K562 (cell line): Measurements from ENCODE around the gene RHOC. TPM values are rescaled to one million over a fixed set of nuclear protein-coding genes. Genes with fewer than 3 reads are reported as not detected.

ENCODE experiments used
- BRD9 ChIP-seq: fragments of 450-650 bp; IDR thresholded peaks from 2 replicates; pipeline ENCODE4 v1.6.1; 2018; ENCODE audit warnings: low read depth; ENCODE audit not compliant: partially characterized antibody
- CBX3 ChIP-seq, 2 experiments: IDR thresholded peaks; 1 replicate in 1 of 2; 2 replicates in 1 of 2; pipeline ENCODE4 v1.6.1; 2012; ENCODE audit warnings: inconsistent platforms in 2 of 2, low read length in 2 of 2, borderline replicate concordance in 1 of 2, control low read depth in 1 of 2
- CEBPB ChIP-seq: fragments of 450-650 bp; IDR thresholded peaks from 2 replicates; pipeline ENCODE4 v1.6.1; 2016; ENCODE audit warnings: missing genetic modification characterization, missing compliant biosample characterization
- CGGBP1 ChIP-seq: fragments of 250-450 bp; sonication (Bioruptor Pico); IDR thresholded peaks from 2 replicates; pipeline ENCODE4 v1.9.0; 2021; ENCODE audit warnings: mild to moderate bottlenecking
- CHCHD3 ChIP-seq: fragments of 250-450 bp; sonication (Bioruptor Pico); IDR thresholded peaks from 2 replicates; pipeline ENCODE4 v2.1.2; 2022; ENCODE audit warnings: mild to moderate bottlenecking
- ELF1 ChIP-seq: fragments of 200-800 bp; sonication (Bioruptor generic); IDR thresholded peaks from 2 replicates; pipeline ENCODE4 v1.6.1; 2016; ENCODE audit warnings: missing genetic modification characterization, missing compliant biosample characterization
- FOXK1 ChIP-seq: sonication (generic); formaldehyde crosslinking; IDR thresholded peaks from 2 replicates; pipeline ENCODE4 v1.8.0; 2022; ENCODE audit warnings: missing genetic modification reagents, mild to moderate bottlenecking, borderline replicate concordance
- FOXP1 ChIP-seq: sonication (generic); formaldehyde crosslinking; IDR thresholded peaks from 2 replicates; pipeline ENCODE4 v1.8.0; 2022; ENCODE audit warnings: mild to moderate bottlenecking, missing genetic modification reagents
- GTF2A2 ChIP-seq: IDR thresholded peaks from 2 replicates; pipeline ENCODE4 v1.6.1; 2016; ENCODE audit warnings: mild to moderate bottlenecking, missing genetic modification characterization, missing compliant biosample characterization
- HDAC1 ChIP-seq, 2 experiments: fragments of 450-650 bp; IDR thresholded peaks; 2 replicates each; pipeline ENCODE4 v1.6.1; 2016 to 2017; ENCODE audit warnings: inconsistent platforms in 1 of 2, mild to moderate bottlenecking in 1 of 2, moderate library complexity in 1 of 2
- HDAC8 ChIP-seq: fragments of 450-650 bp; IDR thresholded peaks from 2 replicates; pipeline ENCODE4 v1.6.1; 2016; ENCODE audit warnings: mild to moderate bottlenecking, missing genetic modification characterization, moderate library complexity, missing compliant biosample characterization
- MIER1 ChIP-seq: fragments of 450-650 bp; IDR thresholded peaks from 2 replicates; pipeline ENCODE4 v1.6.1; 2016; ENCODE audit warnings: antibody characterized with exemption, mild to moderate bottlenecking, low read depth
- MNT ChIP-seq, 2 experiments: fragments of 450-650 bp; conservative IDR thresholded peaks; 2 replicates each; pipeline ENCODE4 v1.6.1; 2017; ENCODE audit warnings: mild to moderate bottlenecking in 2 of 2, moderate library complexity in 2 of 2
- RBM34 ChIP-seq: fragments of 200-400 bp; formaldehyde crosslinking; IDR thresholded peaks from 2 replicates; pipeline ENCODE4 v1.6.1; 2018; ENCODE audit warnings: low read length, borderline replicate concordance; ENCODE audit not compliant: insufficient read depth
- RFX7 ChIP-seq: fragments of 250-450 bp; sonication (Bioruptor Pico); IDR thresholded peaks from 2 replicates; pipeline ENCODE4 v1.5.1; 2021; ENCODE audit warnings: mild to moderate bottlenecking
- SPI1 ChIP-seq: IDR thresholded peaks from 2 replicates; pipeline ENCODE4 v1.6.1; 2011; ENCODE audit warnings: low read depth, low read length, control low read depth, borderline replicate concordance
- ZNF197 ChIP-seq: fragments of 200-800 bp; sonication (Bioruptor generic); IDR thresholded peaks from 2 replicates; pipeline ENCODE4 v1.6.1; 2016; ENCODE audit warnings: low read depth, missing genetic modification characterization, missing compliant biosample characterization
- ZNF324 ChIP-seq: fragments of 250-450 bp; sonication (Bioruptor Pico); IDR thresholded peaks from 2 replicates; pipeline ENCODE4 v1.4.0; 2020; ENCODE audit warnings: mild to moderate bottlenecking
- ZNF436 ChIP-seq: fragments of 250-450, 450-650 bp; sonication (Bioruptor Pico); formaldehyde crosslinking; IDR thresholded peaks from 2 replicates; pipeline ENCODE4 v1.7.0; 2020; ENCODE audit warnings: mild to moderate bottlenecking
- ZNF512 ChIP-seq: IDR thresholded peaks from 2 replicates; pipeline ENCODE4 v1.6.1; 2016; ENCODE audit warnings: missing genetic modification characterization, missing compliant biosample characterization
- ZNF586 ChIP-seq: fragments of 450-650 bp; formaldehyde crosslinking; conservative IDR thresholded peaks from 2 replicates; pipeline ENCODE4 v1.4.0; 2020; ENCODE audit warnings: mild to moderate bottlenecking, moderate library complexity
- polyA plus RNA-seq, 8 experiments: library from polyadenylated mRNA; depleted of rRNA in 4 of 8; stranded (reverse) in 5 of 8; unstranded in 3 of 8; fragments of >200 nt; fragmentation: Nextera tagmentation in 2 of 8; fragmentation: Illumina TruSeq in 1 of 8; extraction: Ambion mirVana in 2 of 8; extraction: Trizol in 1 of 8; gene quantifications; 2 replicates each; pipeline versions ENCODE4 v1.2.1 to v1.2.3, GENCODE V29; 2011 to 2014; ENCODE audit warnings: inconsistent platforms in 1 of 8, missing spikeins in 1 of 8
- total RNA-seq, 7 experiments: library from RNA; depleted of rRNA in 6 of 7; stranded (reverse); fragments of >200 nt in 6 of 7; fragmentation: Illumina TruSeq in 2 of 7; extraction: Trizol in 2 of 7; gene quantifications; 2 replicates each; pipeline versions ENCODE4 v1.2.1 to v1.2.3, GENCODE V29; 2011 to 2021; ENCODE audit warnings: low replicate concordance in 1 of 7
- TF ChIP-seq, protein P1 (sequence below), 2 experiments: IDR thresholded peaks; 2 replicates each; pipeline ENCODE4 v1.6.1; 2012; ENCODE audit warnings: improper control_type of control experiment in 2 of 2, low read depth in 2 of 2, low read length in 2 of 2, borderline replicate concordance in 1 of 2
- TF ChIP-seq, protein P2 (sequence below): fragments of 250-450 bp; sonication (Bioruptor Pico); IDR thresholded peaks from 2 replicates; pipeline ENCODE4 v1.8.0; 2021; ENCODE audit warnings: moderate library complexity, mild to moderate bottlenecking, inconsistent platforms

The RHOC gene
- total and polyA plus RNA-seq, 9 of the 15 experiments (the other 6 are each of a cell fraction or from before 2014, with no cell fraction given): 35.2 to 364 (median 204) TPM

DNA sequence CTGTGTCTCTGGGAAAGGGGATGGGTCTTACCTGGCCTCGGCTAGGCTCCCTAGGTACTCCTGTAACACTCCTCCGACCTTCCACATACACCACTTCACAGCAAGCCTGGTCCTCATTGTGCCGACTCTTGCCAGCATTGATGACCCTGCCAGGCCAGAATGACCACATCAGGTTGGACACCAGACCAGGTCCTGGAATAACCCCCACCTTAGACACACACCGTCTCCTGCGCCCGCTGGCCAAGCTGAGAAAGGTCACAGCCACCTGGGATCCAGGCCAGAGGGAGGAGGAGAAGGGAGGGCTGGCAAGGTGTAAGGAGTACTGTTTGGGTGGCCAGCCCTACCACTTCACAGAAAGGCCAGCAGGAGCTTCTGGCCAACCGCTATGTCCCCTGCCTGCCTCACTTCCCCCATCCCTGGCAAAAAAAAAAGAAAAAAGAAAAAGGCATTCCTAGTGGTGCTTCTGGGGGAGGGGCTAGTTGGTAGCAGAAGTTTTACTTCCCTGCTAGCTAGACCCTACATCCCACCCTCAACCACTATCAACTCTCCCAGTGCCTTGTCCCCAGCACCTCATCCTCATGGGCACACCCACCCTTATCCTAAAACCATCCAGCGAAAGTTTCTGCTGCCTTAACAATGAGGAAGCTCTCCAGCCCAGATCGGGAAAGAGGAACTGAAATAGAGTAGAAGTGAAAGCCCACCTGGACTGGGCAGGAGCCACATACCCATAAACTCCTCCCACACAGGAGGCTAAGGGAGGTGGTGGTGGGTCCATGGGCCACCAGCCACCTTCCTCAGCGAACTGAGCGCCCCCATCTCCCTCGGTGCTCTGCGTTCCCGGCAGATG, 6.8 kb upstream of the RHOC start (continued):
- TF ChIP-seq ZNF512 (tag): no peak
- TF ChIP-seq ZNF436 (CRISPR knock-in tag): no peak
- TF ChIP-seq CBX3 (IDR thresholded peaks at IDR 0.05; ENCODE audit: borderline replicate concordance in 1 of 2, low read length in 2 of 2): no peak
- TF ChIP-seq HDAC1 (IDR thresholded peaks at IDR 0.05): peak in 1 of 2 experiments; percentile 13; a peak in 1 of 4 replicates
- no peak for TF ChIP-seq MIER1
- TF ChIP-seq GTF2A2: no peak
- no peak for TF ChIP-seq ZNF586
- TF ChIP-seq ELF1 (tag): no peak
- no peak for TF ChIP-seq RFX7 (CRISPR knock-in tag)
- no peak for TF ChIP-seq CGGBP1 (CRISPR knock-in tag)
- TF ChIP-seq, protein P1, sequence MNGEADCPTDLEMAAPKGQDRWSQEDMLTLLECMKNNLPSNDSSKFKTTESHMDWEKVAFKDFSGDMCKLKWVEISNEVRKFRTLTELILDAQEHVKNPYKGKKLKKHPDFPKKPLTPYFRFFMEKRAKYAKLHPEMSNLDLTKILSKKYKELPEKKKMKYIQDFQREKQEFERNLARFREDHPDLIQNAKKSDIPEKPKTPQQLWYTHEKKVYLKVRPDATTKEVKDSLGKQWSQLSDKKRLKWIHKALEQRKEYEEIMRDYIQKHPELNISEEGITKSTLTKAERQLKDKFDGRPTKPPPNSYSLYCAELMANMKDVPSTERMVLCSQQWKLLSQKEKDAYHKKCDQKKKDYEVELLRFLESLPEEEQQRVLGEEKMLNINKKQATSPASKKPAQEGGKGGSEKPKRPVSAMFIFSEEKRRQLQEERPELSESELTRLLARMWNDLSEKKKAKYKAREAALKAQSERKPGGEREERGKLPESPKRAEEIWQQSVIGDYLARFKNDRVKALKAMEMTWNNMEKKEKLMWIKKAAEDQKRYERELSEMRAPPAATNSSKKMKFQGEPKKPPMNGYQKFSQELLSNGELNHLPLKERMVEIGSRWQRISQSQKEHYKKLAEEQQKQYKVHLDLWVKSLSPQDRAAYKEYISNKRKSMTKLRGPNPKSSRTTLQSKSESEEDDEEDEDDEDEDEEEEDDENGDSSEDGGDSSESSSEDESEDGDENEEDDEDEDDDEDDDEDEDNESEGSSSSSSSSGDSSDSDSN (IDR thresholded peaks at IDR 0.05; ENCODE audit: borderline replicate concordance in 1 of 2, low read depth in 2 of 2, low read length in 2 of 2): no peak
- TF ChIP-seq ZNF197 (CRISPR knock-in tag): no peak
- no peak for TF ChIP-seq RBM34
- no peak for TF ChIP-seq FOXK1 (CRISPR knock-in tag)
- no peak for TF ChIP-seq MNT (conservative IDR thresholded peaks at IDR 0.05)
- no peak for TF ChIP-seq CEBPB (tag)
- TF ChIP-seq, protein P2, sequence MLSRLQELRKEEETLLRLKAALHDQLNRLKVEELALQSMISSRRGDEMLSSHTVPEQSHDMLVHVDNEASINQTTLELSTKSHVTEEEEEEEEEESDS (CRISPR knock-in tag): no peak
- no peak for TF ChIP-seq HDAC8 (tag)
- TF ChIP-seq ZNF324 (CRISPR knock-in tag): no peak
- TF ChIP-seq SPI1: peak; percentile 98
- TF ChIP-seq FOXP1 (CRISPR knock-in tag): no peak
- no peak for TF ChIP-seq BRD9
- no peak for TF ChIP-seq CHCHD3 (CRISPR knock-in tag)
